ENCODE measurements around the gene CCSER2.

DNA sequence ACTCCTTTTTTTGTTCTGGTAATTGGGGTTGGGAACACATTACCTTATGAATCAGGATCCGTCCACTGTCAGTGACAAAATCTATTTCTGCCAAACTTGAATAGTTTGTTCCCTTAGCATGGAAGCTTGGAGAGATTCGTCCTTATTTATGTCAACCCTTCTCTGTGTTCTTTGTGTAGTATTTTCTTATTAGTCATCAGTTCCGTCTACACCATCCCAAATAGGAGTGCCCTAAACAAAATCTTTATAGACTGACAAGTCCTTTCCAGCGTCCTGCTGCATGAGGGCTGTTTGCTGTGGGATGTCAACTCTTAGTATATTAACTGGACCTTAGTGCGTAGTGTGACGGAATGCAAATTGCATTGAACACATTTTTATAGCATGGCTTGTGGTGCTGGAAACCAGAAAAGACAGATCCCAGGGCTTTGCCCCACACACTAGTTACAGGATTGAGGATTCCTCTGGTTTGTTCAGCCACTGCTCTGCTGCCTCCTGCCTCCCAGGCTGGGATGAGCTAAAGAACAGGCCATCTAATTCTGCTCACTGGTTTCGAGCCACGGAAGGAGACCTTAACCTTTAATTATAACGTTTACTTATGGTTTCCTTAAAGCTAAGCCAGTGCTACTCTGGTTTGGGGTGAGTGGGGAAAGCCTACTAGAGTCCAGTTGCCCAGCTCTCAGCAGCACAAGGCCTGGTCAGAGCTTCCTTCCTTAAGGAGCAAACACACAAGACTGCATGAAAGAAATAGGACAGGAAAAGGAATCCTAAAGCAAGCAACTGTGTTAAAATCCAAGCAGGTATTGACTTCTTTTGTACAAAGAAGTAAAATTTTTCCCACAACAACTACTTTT lies 194.4 kb downstream of the CCSER2 start:
- TF ChIP-seq, protein P1, sequence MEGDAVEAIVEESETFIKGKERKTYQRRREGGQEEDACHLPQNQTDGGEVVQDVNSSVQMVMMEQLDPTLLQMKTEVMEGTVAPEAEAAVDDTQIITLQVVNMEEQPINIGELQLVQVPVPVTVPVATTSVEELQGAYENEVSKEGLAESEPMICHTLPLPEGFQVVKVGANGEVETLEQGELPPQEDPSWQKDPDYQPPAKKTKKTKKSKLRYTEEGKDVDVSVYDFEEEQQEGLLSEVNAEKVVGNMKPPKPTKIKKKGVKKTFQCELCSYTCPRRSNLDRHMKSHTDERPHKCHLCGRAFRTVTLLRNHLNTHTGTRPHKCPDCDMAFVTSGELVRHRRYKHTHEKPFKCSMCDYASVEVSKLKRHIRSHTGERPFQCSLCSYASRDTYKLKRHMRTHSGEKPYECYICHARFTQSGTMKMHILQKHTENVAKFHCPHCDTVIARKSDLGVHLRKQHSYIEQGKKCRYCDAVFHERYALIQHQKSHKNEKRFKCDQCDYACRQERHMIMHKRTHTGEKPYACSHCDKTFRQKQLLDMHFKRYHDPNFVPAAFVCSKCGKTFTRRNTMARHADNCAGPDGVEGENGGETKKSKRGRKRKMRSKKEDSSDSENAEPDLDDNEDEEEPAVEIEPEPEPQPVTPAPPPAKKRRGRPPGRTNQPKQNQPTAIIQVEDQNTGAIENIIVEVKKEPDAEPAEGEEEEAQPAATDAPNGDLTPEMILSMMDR (IDR thresholded peaks at IDR 0.05), result no peak
- no peak for TF ChIP-seq EZH2 (IDR thresholded peaks at IDR 0.05; ENCODE audit: borderline replicate concordance, insufficient read depth, low read depth, low read length, poor library complexity, severe bottlenecking)
